AG10803 (cell line): ENCODE measurements around the gene ACSS1.

ENCODE experiments used
- DNase-seq: peaks from one replicate; pipeline ENCODE4 v3.0.0; 2010; ENCODE audit warnings: low read depth
- H3K4me3 ChIP-seq: 2 replicates; pipeline ENCODE4 v1.5.1; 2011; ENCODE audit warnings: mild to moderate bottlenecking, low read length, control low read depth
- TF ChIP-seq, protein P1 (sequence below): conservative IDR thresholded peaks from 2 replicates; pipeline ENCODE4 v1.5.1; 2011; ENCODE audit warnings: mild to moderate bottlenecking, low read length, control low read depth, inconsistent platforms

Gene ACSS1

DNA sequence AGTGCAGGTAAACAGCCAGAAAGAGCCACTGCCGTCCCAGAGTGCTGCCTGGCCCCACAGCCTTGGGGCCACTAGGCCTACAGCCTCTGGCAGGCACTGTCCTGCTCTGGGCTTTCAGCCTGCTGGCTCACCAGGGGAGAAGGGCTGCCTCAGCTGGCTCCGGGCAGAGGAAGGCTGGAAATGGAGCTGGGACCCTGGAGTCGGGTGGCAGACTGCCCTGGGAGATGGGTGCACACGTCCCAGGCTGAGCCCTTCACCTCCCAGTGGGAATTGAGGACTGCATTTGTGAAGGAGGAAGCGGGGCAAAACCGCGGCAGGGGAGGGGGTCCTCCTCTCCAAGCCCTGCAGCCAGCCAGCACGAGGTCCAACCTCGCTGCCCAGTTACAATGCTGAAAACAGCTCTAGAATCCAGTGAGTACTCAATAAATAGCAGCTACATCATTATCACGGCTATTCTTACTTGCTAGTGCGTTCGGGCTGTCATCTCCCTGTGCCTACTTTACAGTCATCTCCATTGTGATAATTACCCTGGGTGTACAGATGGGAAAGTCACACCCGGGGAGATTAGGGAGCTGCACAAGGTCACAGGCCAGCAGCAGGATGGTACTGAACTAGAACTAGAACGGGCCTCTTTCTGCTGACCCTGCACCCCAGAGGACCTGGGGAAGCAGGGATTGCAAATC is 13.1 kb downstream of the ACSS1 start:
- DNase-seq, result no peak
- H3K4me3 ChIP-seq, result no peak overlapping the region
- TF ChIP-seq, protein P1, sequence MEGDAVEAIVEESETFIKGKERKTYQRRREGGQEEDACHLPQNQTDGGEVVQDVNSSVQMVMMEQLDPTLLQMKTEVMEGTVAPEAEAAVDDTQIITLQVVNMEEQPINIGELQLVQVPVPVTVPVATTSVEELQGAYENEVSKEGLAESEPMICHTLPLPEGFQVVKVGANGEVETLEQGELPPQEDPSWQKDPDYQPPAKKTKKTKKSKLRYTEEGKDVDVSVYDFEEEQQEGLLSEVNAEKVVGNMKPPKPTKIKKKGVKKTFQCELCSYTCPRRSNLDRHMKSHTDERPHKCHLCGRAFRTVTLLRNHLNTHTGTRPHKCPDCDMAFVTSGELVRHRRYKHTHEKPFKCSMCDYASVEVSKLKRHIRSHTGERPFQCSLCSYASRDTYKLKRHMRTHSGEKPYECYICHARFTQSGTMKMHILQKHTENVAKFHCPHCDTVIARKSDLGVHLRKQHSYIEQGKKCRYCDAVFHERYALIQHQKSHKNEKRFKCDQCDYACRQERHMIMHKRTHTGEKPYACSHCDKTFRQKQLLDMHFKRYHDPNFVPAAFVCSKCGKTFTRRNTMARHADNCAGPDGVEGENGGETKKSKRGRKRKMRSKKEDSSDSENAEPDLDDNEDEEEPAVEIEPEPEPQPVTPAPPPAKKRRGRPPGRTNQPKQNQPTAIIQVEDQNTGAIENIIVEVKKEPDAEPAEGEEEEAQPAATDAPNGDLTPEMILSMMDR, result no peak

- TF ChIP-seq, protein P1, result no peak
- H3K4me3 ChIP-seq, result no peak overlapping the region
- no peak for DNase-seq
Measured at GRCh38 chr20:25044261-25044560, 13.7 kb downstream of the ACSS1 start.

- H3K4me3 ChIP-seq, result no peak overlapping the region
- DNase-seq, result no peak
- TF ChIP-seq, protein P1, result no peak
Measured at GRCh38 chr20:25043499-25044260, 14.3 kb downstream of the ACSS1 start.

GRCh38 chr20:25042531-25043498 is 15.1 kb downstream of the ACSS1 start:
- TF ChIP-seq, protein P1, result no peak
- no peak overlapping the region for H3K4me3 ChIP-seq
- DNase-seq, result no peak

- DNase-seq, result no peak
- TF ChIP-seq, protein P1, result no peak
- no peak overlapping the region for H3K4me3 ChIP-seq
Measured at GRCh38 chr20:25041813-25042530, 16.0 kb downstream of the ACSS1 start.

- H3K4me3 ChIP-seq, result no peak overlapping the region
- TF ChIP-seq, protein P1, result no peak
- peak; percentile 86 for DNase-seq
Measured at GRCh38 chr20:25040438-25040831, 17.5 kb downstream of the ACSS1 start.
